ENCODE measurements around the gene RPP21.

Gene RPP21

GRCh38 chr6:30378290-30378937, 33.5 kb downstream of the RPP21 start:
- DNase-seq (ENCODE audit: low read depth in 2 of 2) = no peak

GRCh38 chr6:30380464-30380863, 35.5 kb downstream of the RPP21 start:
- DNase-seq (ENCODE audit: low read depth in 2 of 2) = no peak

DNA sequence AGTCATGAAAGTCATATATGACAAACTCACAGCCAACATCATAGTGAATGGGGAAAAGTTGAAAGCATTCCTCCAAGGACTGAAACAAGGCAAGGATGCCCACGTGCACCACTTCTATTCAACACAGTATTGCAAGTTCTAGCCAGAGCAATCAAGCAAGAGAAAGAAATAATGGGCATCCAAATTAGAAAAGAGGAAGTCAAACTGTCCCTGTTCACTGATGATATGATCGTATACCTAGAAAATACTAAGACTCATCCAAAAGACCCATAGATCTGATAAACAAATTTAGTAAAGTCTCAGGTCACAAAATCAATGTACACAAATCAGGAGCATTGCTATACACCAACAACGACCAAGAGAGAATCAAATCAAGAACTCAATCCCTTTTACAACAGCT, 41.2 kb downstream of the RPP21 start:
- no peak for DNase-seq (ENCODE audit: low read depth in 2 of 2)

GRCh38 chr6:30391240-30391639, 46.3 kb downstream of the RPP21 start:
- no peak for DNase-seq (ENCODE audit: low read depth in 2 of 2)

GRCh38 chr6:30394139-30394538, 49.2 kb downstream of the RPP21 start:
- no peak for DNase-seq (ENCODE audit: low read depth in 2 of 2)

Data from stimulated activated CD4-positive, alpha-beta T cell treated with anti-CD3 and anti-CD28 coated beads, Interleukin-1b, Interleukin-23, amount 100 ng/mL, for 1 hour (primary cell).